Brain pericyte (primary cell): ENCODE measurements around the gene AGPAT3.
A peak's percentile ranks its signal among the peaks of the same experiment; 100 is the strongest.

ENCODE experiments used
- DNase-seq: peaks from one replicate; pipeline ENCODE4 v3.0.0-alpha.2; 2012; ENCODE audit warnings: low read depth, low spot score

Gene AGPAT3

GRCh38 chr21:43906585-43907370 is 41.8 kb downstream of the AGPAT3 start:
- DNase-seq: no peak

- DNase-seq: no peak
Measured at GRCh38 chr21:43907751-43908150, 42.7 kb downstream of the AGPAT3 start.

- DNase-seq: no peak
Measured at GRCh38 chr21:43908167-43908566, 43.1 kb downstream of the AGPAT3 start.

- no peak for DNase-seq
Measured at GRCh38 chr21:43909741-43910400, 44.8 kb downstream of the AGPAT3 start.

GRCh38 chr21:43910460-43910859 is 45.4 kb downstream of the AGPAT3 start:
- no peak for DNase-seq

- DNase-seq: no peak
Measured at GRCh38 chr21:43911015-43911934, 46.3 kb downstream of the AGPAT3 start.

- no peak for DNase-seq
Measured at GRCh38 chr21:43911935-43912487, 47.0 kb downstream of the AGPAT3 start.

- no peak for DNase-seq
Measured at GRCh38 chr21:43912500-43912899, 47.5 kb downstream of the AGPAT3 start.

- DNase-seq: no peak
Measured at GRCh38 chr21:43912910-43913309, 47.9 kb downstream of the AGPAT3 start.

GRCh38 chr21:43913928-43914327 is 48.9 kb downstream of the AGPAT3 start:
- peak; percentile 80 for DNase-seq

- no peak for DNase-seq
Measured at GRCh38 chr21:43916076-43916475, 51.1 kb downstream of the AGPAT3 start.

- no peak for DNase-seq
Measured at GRCh38 chr21:43916691-43917514, 51.9 kb downstream of the AGPAT3 start.

- no peak for DNase-seq
Measured at GRCh38 chr21:43917515-43918384, 52.7 kb downstream of the AGPAT3 start.

GRCh38 chr21:43918385-43918947 is 53.4 kb downstream of the AGPAT3 start:
- DNase-seq: no peak

GRCh38 chr21:43919283-43919682 is 54.3 kb downstream of the AGPAT3 start:
- DNase-seq: no peak

GRCh38 chr21:43919871-43920801 is 55.1 kb downstream of the AGPAT3 start:
- DNase-seq: no peak

- DNase-seq: no peak
Measured at GRCh38 chr21:43921571-43921978, 56.6 kb downstream of the AGPAT3 start.
